Stimulated activated CD8-positive, alpha-beta memory T cell treated with anti-CD3 and anti-CD28 coated beads, Interleukin-15, amount 100 ng/mL, for 48 hours (primary cell): ENCODE measurements around the gene ADRA1B.

Source experiments
- DNase-seq, 2 donors: peaks; one replicate each; pipeline ENCODE4 v3.0.0-alpha.2; 2020; ENCODE audit warnings: low read depth in 2 of 2

ADRA1B gene

DNA sequence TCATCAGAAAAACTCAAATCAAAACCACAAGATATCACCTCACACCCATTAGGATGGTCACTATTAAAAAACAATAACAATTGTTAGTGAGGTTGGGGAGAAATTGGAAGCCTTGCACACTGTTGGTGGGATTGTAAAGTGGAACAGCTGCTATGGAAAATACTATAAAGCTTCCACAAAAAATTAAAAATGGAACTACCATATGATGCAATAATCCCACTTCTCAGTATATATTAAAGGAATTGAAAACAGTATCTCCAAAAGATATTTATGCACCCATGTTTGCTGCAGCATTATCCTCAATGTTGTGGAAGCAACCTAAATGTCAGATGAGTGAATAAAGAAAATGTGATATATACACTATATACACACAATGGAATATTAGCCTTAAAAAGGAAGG lies 14.5 kb upstream of the ADRA1B start:
- no peak for DNase-seq

DNA sequence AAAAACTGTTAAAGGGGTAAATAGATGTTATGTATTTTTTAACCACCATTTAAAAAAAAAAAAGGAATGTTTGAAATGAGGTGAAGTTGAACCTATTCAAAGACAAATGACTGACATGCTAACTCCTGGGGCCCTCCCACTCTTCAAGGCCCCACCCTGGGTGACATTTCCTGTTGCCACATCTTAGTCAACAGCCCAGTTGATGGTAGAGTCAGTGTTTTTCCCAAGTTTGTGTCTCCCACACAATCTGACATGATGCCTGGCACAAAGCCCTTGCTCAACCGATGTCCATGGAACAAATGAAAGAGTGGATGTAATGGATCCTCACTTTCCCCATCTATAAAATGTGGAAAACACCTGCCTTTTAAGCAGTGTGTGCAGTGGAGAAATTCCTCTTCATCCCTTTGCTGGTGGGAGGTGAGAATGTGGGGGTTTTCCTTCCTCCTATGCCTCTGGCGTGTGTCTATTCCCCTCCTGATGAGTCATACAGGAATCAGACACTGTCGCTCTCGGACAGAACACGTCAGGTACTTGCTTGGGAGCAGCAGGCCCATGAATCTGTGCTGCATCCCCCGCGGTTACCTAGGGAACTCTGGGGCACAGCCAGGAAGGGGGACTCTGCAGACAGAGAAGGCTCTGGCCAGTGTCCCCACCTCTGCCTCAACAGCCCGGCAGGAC lies 13.7 kb upstream of the ADRA1B start:
- DNase-seq = no peak

DNA sequence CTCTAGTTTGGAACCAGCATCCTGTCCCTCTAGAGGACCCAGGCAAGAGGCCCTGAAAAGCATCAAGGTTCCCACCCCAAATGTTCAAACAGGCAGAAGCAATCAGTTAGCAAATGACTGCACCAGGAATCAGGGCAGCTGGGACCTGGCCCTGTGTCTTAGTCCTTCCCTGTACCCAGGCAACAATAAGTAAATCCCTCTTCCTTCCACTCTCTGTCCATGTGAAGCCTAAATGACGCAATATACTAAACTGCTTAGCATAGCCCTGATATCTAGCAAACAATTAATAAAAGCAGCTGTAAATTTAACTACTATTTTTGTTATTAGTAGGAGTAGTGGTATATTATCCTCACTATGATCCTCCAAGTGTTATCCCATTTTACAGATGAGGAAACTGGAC lies 13.2 kb upstream of the ADRA1B start:
- no peak for DNase-seq

DNA sequence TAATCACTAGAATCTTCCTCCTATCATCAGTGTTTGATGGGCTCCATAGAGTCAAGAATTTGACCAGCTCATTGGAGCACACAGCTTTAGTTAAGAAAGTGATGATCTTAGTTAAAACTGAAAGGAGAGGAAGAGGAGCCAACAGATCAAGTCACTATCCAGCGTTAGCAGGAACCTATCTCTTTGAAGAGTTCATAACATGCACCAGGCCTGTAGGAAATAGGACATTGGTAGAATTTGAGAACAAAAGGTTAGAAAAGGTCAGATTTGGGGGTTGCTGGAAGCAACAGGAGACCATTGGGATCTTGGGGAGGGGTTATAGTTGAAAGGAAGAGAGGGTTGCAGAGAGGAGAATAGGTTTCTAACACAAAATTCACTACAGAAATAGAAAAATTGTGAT lies 11.4 kb upstream of the ADRA1B start:
- no peak for DNase-seq

DNA sequence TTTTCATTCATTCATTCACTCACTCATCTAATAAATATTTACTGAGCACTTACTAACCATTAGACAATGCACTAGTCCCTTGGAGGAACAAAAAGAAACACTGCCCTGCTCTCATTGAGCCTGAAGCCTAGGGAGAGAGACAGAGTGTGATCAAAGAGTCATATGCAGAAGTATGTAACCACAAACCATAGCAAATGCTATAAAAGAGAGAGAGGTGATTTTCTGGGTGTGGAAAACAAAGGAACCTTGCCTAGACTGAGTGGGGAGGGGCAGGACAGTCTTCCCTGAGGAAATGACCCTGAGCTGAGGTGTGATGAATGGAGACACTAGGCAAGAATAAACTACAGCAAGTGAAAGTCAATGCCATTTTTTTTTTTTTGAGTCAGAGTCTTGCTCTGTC lies 10.8 kb upstream of the ADRA1B start:
- DNase-seq = no peak

DNA sequence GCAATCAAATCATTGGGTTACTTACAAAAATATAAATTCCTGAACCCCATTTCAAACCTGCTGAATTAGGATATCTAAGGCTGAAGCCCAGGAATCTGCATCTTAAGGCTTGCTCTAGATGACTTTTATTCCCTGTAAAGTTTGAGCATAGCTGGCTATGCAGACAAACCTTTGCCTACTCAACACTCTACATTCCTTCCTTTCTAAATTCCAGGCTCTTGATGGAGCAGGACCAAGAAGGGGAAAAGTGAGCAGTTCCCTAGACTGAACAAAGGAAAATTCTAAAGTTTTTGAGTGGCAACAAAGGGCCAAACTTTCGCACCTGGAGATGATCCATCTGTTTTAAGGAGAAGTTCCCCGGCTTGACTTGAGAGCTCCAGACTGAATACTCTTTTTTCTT lies 9.8 kb upstream of the ADRA1B start:
- DNase-seq = no peak

DNA sequence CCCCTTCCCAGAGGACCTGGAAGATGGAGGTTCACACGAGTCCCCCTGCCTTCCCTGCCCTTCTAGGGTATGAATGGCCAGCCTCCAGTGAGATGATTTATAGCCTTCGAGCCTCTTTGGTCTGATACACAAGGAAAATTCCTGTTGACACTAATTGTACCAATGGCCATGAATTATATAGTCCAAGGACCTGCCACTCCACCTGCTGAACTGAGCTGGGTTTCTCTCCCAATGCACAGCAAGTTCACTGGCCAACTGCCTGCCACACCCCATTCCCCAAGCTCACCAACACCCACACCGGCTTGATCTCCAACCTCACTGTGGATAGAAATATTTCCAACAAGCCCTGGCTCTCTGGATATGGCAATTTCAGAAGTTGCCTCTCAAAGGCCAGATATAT lies 9.3 kb upstream of the ADRA1B start:
- DNase-seq = no peak

DNA sequence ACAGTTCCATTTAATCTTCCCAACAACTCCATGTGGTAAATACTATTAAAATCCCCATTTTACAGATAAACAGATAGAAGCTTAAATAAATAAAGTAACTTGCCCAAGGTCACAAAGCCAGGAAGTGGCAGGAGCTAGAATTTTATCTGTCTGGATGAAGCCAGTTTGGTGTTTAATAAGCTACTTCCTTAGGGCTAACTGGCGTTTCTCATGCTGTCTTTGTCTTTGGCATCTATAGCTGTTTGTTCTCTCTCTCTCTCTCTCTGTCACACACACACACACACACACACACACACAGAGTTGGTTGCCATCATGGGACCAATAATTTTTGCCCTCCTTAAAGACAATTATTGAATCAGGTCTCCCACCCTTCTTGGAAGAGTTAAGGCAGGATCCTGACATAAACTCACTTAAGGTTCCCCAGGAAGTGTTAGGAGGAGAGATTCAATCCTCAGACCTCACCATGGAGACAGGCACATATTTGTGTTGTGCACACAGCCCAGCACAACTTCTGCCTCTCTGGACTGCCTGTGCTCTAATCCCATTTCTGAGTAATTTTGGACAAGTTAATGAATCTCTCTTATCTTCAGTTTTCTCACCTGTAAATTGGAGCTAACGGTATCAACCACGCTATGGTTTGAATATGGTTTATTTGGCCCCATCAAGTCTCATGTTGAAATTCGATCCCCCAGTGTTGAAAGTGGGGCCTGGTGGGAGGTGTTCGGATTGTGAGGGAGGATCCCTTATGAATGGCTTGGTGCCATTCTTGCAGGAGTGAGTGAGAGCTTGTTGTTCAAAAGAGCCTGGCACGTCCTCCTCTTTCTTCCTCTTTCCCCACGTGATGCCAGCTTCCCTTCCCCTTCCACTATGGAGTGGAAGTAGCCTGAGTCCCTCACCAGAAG lies 8.3 kb upstream of the ADRA1B start:
- no peak for DNase-seq

DNA sequence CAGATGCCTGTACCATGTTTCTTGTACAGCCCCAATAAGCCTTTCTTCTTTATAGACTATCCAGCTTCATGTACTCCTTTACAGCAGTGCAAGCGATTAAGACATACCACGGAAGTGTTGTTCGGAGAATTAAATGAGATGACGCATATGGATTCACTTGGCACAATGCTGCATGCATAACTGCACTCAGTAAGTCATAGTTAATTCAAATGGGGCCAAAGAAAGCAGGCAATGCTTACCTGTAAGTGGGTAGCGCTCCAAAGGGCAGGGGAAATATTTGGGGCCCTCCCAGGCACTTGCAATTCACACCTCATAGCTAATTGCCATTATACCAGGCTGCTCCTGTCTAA lies 7.7 kb upstream of the ADRA1B start:
- no peak for DNase-seq

DNA sequence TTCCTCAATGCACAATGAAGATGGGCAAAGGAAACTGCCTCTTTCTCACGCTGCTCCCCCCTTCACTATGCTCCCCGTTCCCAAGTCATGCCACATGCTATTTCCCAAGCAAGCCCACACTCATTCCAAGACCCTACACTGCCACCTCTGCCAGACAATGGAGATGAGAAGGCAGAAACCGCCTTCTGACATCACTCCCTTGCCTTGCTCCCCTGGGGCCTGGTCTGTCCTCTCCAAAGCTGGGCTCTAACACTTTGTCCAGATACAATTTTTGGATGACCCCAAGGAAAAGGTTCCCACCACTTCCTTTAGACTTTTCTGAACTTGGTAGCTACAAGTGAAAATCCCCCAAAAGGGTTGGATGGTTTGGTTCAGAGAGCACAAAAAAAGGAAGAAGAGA lies 7.2 kb upstream of the ADRA1B start:
- DNase-seq = no peak

DNA sequence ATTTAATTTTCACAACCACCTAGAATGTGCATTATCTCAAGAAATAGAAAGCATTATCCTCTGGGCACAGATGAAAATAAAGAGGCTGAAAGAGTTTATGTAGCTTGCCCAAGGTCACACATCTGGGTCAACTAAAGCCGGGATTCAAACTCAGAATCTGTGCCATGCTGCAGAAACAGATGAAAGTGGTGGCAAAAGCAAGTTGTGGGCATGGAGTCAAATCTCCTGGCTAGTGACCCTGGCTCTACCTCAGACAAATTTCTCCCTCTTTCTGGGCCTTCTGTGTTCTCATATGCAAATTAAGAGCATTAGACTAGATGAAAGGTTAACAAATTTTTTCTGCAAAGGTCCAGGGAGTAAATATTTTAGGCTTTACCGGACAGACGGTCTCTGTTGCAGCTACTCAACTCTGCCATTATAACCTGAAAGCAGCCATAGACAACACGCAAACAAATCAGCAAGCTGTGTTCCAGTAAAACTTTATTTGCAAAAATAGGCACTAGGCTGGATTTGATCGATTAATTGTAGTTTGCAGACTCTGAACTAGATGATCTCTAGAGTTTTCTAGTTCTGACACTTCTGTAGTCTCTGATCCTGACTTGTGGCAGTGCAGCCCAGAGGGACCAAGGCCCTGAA lies 6.0 kb upstream of the ADRA1B start:
- DNase-seq = no peak

DNA sequence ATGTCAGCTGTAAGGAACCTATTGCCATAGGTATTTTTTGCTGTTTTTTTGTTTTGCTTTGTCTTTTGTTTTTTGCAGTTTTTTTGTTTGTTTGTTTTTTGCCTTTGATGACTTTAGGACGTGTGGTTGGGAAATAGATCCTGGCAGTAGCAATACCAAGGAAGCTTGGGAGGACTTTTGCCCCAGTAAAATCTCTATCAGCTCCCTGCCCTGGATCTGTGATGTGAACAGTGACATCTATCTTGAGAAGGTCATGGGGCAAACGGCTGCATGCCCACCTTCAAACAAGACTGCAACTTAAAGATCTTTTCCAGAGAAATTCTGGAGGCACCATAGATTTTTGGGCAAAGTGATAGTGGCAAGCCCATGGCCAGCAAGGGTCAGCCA lies 5.4 kb upstream of the ADRA1B start:
- DNase-seq = no peak

DNA sequence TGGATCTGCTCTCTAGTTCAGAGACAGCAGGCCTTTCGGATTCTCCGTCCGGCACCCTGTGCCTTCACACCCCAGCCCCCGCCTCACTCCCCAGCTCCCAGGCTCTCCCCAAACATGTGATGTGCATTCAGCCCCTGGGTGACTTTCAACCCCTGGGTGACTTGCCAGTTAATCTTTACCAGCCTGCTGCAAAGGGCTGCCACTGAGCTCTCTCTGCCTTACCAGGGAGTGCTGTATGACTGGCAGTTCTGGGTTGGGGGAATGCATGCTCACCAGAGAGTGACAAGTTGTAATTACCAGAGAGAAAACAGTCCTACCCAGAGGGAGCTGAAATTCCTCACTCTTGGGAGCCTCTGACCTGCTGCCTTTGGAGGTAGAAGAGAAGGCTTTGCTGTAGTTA lies 4.9 kb upstream of the ADRA1B start:
- DNase-seq = no peak

DNA sequence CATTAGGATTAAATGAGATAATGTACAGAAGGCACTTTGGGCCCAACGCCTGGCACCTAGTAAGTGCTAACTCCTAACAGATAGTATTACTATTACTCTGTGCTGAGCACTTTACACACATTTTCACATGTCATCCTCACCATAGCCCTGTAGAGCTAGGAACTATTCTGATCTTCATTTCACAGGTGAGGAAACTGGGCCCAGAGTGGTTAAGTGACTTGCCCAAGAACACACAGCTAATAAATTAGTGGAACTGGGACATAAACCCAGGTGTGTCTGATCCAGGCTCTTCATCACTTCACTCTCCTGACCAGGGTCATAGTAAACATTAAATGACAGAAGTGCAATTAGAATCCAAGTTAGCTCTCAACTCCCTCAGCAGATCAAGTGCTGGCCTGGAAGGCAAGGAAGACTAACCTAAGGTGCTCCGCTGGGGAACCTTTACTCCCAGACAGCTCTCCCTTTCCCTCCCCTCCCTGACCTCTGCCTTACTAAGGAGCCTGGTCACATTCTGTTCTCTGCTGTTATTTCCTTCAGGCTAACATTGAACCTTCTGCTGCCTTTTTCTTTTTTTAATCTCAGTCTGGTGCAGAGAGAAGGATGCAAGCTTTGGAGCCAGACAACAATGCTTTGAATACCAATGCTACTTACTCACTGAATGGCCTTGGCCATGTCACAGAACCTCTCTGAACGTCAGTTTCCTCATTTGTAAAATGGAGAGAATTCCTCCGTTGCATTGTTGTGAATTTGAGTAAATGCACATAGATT lies 4.1 kb upstream of the ADRA1B start:
- no peak for DNase-seq

DNA sequence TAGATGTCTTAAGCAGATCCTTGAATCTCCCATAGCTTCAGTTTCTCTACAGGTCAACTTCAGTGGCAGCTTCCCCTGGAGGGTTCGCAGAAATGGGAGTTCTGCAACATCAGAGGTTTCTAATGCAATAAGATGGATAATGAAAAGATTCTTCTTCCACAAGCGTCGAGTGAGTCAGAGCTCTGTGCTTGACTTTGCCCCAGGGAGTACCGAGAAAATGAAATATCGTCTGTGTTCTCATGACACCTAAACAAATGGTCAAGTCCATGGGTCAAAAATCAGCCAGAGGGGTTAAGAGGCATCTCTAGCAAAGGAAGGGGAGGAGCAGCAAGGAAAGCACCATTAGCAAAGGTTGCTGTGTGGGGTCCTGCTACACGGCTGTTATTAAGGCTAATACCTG lies 3.2 kb upstream of the ADRA1B start:
- no peak for DNase-seq

DNA sequence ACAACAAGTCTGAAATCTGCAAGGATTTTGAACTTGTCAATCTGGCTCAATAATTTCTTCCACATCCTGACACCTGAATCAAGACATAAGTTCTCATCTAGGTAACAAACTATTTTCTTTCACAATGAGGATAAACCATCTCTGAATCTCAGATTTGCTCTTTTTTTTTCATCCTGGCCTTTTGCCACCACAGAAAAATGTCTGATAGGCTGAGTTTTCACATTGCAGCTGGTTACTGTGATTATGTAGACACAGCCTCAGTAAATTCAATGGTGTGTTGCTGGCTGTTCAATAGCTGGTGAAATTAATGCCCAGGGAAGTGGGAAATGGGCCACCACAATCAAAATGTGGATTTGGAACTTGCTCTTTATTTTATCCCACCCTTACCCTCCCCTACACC lies 2.8 kb upstream of the ADRA1B start:
- DNase-seq = no peak

DNA sequence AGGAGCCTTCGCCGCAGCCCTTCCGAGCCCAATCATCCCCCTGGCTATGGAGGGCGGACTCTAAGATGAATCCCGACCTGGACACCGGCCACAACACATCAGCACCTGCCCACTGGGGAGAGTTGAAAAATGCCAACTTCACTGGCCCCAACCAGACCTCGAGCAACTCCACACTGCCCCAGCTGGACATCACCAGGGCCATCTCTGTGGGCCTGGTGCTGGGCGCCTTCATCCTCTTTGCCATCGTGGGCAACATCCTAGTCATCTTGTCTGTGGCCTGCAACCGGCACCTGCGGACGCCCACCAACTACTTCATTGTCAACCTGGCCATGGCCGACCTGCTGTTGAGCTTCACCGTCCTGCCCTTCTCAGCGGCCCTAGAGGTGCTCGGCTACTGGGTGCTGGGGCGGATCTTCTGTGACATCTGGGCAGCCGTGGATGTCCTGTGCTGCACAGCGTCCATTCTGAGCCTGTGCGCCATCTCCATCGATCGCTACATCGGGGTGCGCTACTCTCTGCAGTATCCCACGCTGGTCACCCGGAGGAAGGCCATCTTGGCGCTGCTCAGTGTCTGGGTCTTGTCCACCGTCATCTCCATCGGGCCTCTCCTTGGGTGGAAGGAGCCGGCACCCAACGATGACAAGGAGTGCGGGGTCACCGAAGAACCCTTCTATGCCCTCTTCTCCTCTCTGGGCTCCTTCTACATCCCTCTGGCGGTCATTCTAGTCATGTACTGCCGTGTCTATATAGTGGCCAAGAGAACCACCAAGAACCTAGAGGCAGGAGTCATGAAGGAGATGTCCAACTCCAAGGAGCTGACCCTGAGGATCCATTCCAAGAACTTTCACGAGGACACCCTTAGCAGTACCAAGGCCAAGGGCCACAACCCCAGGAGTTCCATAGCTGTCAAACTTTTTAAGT lies 819 bp downstream of the ADRA1B start:
- DNase-seq = no peak

DNA sequence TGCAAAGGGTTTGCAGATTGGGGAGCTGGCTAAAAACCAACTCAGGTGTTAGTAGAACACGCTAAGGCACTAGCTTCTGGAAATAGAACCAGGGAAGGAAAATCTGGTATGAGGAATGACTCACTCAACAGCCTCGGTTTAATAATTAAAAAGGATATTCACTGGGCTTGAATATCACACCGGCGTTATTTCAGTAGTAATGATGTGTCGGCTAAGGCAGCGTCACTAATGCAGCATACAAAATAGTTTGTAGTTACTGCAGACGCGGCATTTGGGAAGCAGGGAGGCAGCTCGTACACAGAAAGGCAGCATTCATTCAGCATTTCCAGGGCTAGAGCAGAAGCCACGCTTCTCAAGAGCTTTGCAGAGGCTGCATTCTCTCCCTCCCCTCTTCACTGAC lies 1.7 kb downstream of the ADRA1B start:
- no peak for DNase-seq

DNA sequence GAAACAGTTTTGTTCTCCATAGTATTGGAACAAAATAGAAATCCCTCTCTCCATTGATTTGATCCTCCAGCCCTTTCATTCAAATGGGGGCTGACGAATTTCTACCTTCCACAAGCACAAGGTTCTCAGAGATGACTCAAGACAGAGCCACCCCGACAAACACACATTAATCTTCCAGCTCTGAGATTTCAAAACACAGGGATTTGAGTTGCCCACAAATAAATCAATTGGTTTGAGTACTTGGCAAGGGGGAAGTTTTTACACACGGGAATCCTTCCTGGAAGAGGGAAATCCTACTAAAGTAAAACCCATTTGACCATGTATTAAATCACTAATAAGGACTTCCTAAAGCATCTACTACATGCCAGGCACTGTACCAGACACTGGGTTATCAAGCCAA lies 5.4 kb downstream of the ADRA1B start:
- DNase-seq = no peak

DNA sequence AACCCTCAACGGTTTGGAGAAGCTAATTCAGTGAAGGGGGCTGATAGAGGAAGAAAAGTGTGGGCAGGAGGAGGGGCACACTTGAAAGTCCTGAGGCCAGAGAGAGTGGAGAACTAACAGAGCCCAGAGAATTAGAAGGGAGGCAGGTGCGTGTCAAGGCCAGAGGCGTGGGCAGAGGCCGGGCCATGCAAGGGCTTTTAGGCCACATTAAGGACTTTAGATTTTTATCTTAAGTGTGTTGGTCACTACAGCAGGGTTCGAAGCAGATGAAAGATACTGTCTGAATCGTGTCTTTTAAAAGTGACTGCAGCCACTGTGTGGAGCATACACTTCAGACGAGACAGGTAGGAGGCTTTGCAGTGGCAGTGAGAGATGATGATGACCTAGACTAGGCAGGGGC lies 6.7 kb downstream of the ADRA1B start:
- DNase-seq = no peak
